WERI-Rb-1 (cell line): ENCODE measurements around the gene TBCCD1.
"Not testable (repeated sequence)": the region's sequence is repeated elsewhere in the genome, so short reads cannot be mapped to it uniquely, and the experiment has no call there.

Source experiments
- DNase-seq: peaks from one replicate; pipeline ENCODE4 v3.0.0-alpha.2; 2020
- H3K27ac ChIP-seq: fragments of 250-450 bp; sonication (Bioruptor Pico); 2 replicates; pipeline ENCODE4 v1.5.1; 2020; ENCODE audit warnings: mild to moderate bottlenecking, moderate library complexity
- H3K27me3 ChIP-seq: fragments of 250-450 bp; sonication (Bioruptor Pico); 2 replicates; pipeline ENCODE4 v1.5.1; 2021; ENCODE audit warnings: mild to moderate bottlenecking, low read depth, moderate library complexity; ENCODE audit not compliant: insufficient read depth, severe bottlenecking
- H3K36me3 ChIP-seq: fragments of 250-450 bp; sonication (Bioruptor Pico); 2 replicates; pipeline ENCODE4 v1.5.1; 2020; ENCODE audit warnings: mild to moderate bottlenecking, moderate library complexity
- H3K4me3 ChIP-seq: 2 replicates; pipeline ENCODE4 v1.5.1; 2011; ENCODE audit warnings: low read depth, mild to moderate bottlenecking, control low read depth, low read length
- H3K9me3 ChIP-seq: fragments of 250-450 bp; sonication (Bioruptor Pico); 2 replicates; pipeline ENCODE4 v1.5.1; 2021; ENCODE audit warnings: mild to moderate bottlenecking, moderate library complexity; ENCODE audit not compliant: severe bottlenecking
- TF ChIP-seq, protein P1 (sequence below): IDR thresholded peaks from 2 replicates; pipeline ENCODE4 v1.5.1; 2011; ENCODE audit warnings: low read depth, mild to moderate bottlenecking, control low read depth, inconsistent platforms, low read length

Gene TBCCD1

GRCh38 chr3:186502966-186503712, 64.0 kb downstream of the TBCCD1 start:
- no peak overlapping the region for H3K4me3 ChIP-seq
- H3K36me3 ChIP-seq: no peaks in the 10 kb centered on the region

DNA sequence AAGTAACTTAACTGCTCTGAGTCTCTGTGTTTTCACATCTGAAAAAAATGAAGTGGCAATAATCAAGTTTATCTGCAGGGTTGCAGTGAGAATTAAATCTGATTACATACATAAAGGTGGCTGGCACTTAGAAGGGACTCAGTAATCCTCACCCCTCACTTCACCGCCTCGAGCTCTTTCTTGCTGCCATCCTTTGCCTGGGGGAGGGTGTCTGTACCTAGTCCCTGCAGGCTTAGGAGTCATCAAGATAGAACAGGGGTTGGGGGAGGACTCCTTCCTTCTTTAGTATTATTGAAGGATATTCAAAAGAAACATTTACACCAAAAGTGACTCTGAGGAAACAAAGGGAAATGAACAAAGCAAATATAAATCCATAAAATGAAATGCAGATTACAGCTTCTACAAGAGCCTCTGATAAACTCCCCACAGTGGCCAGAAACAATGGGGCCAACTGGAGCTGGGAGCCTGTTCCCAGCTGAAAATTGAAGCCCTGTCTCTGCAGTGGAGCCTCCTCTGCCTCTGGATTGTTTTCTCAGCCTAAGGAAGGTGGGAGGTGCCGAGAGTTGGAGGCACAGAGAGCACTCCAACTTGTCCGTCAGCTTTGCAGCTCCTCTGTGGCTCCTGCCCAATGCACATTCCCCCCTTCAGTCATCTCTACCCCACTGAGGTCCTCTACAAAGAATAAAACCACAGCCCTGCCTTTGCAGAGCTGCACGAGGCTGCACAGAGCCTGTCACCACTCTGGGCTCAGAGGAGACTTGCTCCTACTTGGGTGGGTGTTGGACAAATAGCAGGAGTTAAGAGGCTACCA, 64.8 kb downstream of the TBCCD1 start:
- H3K27me3 ChIP-seq: no peaks in the 10 kb centered on the region
- peaks cover 4% of the 10 kb centered on the region for H3K9me3 ChIP-seq
- DNase-seq: no peak
- H3K27ac ChIP-seq: no peak overlapping the region
- TF ChIP-seq, protein P1, sequence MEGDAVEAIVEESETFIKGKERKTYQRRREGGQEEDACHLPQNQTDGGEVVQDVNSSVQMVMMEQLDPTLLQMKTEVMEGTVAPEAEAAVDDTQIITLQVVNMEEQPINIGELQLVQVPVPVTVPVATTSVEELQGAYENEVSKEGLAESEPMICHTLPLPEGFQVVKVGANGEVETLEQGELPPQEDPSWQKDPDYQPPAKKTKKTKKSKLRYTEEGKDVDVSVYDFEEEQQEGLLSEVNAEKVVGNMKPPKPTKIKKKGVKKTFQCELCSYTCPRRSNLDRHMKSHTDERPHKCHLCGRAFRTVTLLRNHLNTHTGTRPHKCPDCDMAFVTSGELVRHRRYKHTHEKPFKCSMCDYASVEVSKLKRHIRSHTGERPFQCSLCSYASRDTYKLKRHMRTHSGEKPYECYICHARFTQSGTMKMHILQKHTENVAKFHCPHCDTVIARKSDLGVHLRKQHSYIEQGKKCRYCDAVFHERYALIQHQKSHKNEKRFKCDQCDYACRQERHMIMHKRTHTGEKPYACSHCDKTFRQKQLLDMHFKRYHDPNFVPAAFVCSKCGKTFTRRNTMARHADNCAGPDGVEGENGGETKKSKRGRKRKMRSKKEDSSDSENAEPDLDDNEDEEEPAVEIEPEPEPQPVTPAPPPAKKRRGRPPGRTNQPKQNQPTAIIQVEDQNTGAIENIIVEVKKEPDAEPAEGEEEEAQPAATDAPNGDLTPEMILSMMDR: no peak
- no peaks in the 10 kb centered on the region for H3K36me3 ChIP-seq
- H3K4me3 ChIP-seq: no peak overlapping the region

More at GRCh38 chr3:186502966-186503712, 64.0 kb downstream of the TBCCD1 start:
- Histone ChIP-seq H3K9me3 (peaks cover 4% of the 10 kb centered on the region), H3K27ac (no peak overlapping the region), H3K27me3 (no peaks in the 10 kb centered on the region)
- no peak for DNase-seq
- TF ChIP-seq, protein P1: no peak

DNA sequence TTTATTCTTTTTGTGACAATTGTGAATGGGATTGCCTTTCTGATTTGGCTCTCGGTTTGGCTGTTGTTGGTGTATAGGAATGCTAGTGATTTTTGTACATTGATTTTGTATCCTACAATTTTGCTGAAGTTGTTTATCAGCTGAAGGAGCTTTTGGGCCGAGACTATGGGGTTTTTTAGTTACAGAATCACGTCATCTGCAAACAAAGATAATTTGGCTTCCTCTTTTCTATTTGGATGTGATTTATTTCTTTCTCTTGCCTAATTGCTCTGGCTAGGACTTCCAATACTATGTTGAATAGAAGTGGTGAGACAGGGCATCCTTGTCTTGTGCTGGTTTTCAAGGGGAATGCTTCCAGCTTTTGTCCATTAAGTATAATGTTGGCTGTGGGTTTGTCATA, 67.2 kb downstream of the TBCCD1 start:
- not testable (repeated sequence) for H3K27ac ChIP-seq, H3K27me3 ChIP-seq, H3K4me3 ChIP-seq, DNase-seq, H3K36me3 ChIP-seq, H3K9me3 ChIP-seq

DNA sequence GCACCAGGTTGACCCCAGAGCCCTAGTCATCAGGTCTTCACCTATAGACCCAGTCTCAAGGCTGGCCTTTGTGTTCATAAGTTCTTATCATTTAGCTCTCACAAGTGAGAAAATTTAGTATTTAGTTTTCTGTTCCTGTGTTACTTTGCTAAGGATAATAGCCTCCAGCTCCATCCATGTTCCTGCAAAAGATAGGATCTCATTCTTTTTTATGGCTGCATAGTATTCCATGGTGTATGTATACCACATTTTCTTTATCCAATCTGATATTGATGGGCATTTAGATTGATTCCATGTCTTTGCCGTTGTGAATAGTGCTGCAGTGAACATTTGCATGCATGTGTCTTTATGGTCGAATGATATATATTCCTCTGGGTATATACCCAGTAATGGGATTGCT, 69.1 kb downstream of the TBCCD1 start:
- H3K27me3 ChIP-seq, H3K27ac ChIP-seq, H3K9me3 ChIP-seq, H3K4me3 ChIP-seq, H3K36me3 ChIP-seq, DNase-seq: not testable (repeated sequence)

- DNase-seq: no peak
- Histone ChIP-seq H3K27me3 (no peaks in the 10 kb centered on the region), H3K36me3 (no peaks in the 10 kb centered on the region), H3K4me3 (no peak overlapping the region), H3K27ac (no peak overlapping the region), H3K9me3 (peaks cover 4% of the 10 kb centered on the region)
- TF ChIP-seq, protein P1: no peak
Measured at GRCh38 chr3:186497608-186498007, 69.5 kb downstream of the TBCCD1 start.

GRCh38 chr3:186496635-186497034, 70.5 kb downstream of the TBCCD1 start:
- H3K27ac ChIP-seq: no peak overlapping the region
- no peaks in the 10 kb centered on the region for H3K27me3 ChIP-seq
- TF ChIP-seq, protein P1: no peak
- no peaks in the 10 kb centered on the region for H3K36me3 ChIP-seq
- DNase-seq: no peak
- H3K4me3 ChIP-seq: no peak overlapping the region
- peaks cover 4% of the 10 kb centered on the region for H3K9me3 ChIP-seq
